ENCODE data around the gene NPHP4.

- TF ChIP-seq CTCF (IDR thresholded peaks at IDR 0.05) (no peak), POLR2A (IDR thresholded peaks at IDR 0.05) (no peak)
Measured at GRCh38 chr1:5834477-5835178, 157.6 kb downstream of the NPHP4 start.

All from right lobe of liver (tissue), 4 donors.